Activated naive CD8-positive, alpha-beta T cell (primary cell): Measurements from ENCODE around the gene IL17C.

Experiments
- H3K27ac Mint-ChIP-seq: one replicate; pipeline ENCODE4 v1.8.0; 2021; ENCODE audit warnings: mixed read lengths
- H3K27me3 Mint-ChIP-seq: one replicate; pipeline ENCODE4 v1.8.0; 2021; ENCODE audit warnings: mixed read lengths
- H3K36me3 Mint-ChIP-seq: one replicate; pipeline ENCODE4 v1.8.0; 2021; ENCODE audit warnings: mixed read lengths
- H3K4me1 Mint-ChIP-seq: one replicate; pipeline ENCODE4 v1.8.0; 2021; ENCODE audit warnings: low read depth, mixed read lengths
- H3K4me3 Mint-ChIP-seq: one replicate; pipeline ENCODE4 v1.8.0; 2021; ENCODE audit warnings: mild to moderate bottlenecking, mixed read lengths
- H3K9me3 Mint-ChIP-seq: one replicate; pipeline ENCODE4 v1.8.0; 2021; ENCODE audit warnings: low read depth, mixed read lengths

IL17C gene

GRCh38 chr16:88642881-88643643 is 4.7 kb downstream of the IL17C start:
- Mint-ChIP-seq H3K27ac (no peak overlapping the region), H3K4me1 (peaks cover 21% of the 10 kb centered on the region), H3K36me3 (no peaks in the 10 kb centered on the region), H3K4me3 (no peak overlapping the region), H3K27me3 (no peaks in the 10 kb centered on the region), H3K9me3 (no peaks in the 10 kb centered on the region)

- H3K4me3 Mint-ChIP-seq, result no peak overlapping the region
- H3K36me3 Mint-ChIP-seq, result no peaks in the 10 kb centered on the region
- H3K4me1 Mint-ChIP-seq, result peaks cover 21% of the 10 kb centered on the region
- no peaks in the 10 kb centered on the region for H3K9me3 Mint-ChIP-seq
- no peaks in the 10 kb centered on the region for H3K27me3 Mint-ChIP-seq
- H3K27ac Mint-ChIP-seq, result no peak overlapping the region
Observed at GRCh38 chr16:88643644-88643932, 5.2 kb downstream of the IL17C start.

- peaks cover 2% of the 10 kb centered on the region for H3K36me3 Mint-ChIP-seq
- no peaks in the 10 kb centered on the region for H3K27me3 Mint-ChIP-seq
- no peak overlapping the region for H3K4me3 Mint-ChIP-seq
- H3K27ac Mint-ChIP-seq, result no peak overlapping the region
- H3K4me1 Mint-ChIP-seq, result peaks cover 20% of the 10 kb centered on the region
- H3K9me3 Mint-ChIP-seq, result no peaks in the 10 kb centered on the region
Observed at GRCh38 chr16:88645455-88645854, 7.1 kb downstream of the IL17C start.

GRCh38 chr16:88645941-88646340 is 7.6 kb downstream of the IL17C start:
- Mint-ChIP-seq H3K27ac (no peak overlapping the region), H3K4me3 (no peak overlapping the region), H3K27me3 (no peaks in the 10 kb centered on the region), H3K36me3 (peaks cover 2% of the 10 kb centered on the region), H3K9me3 (no peaks in the 10 kb centered on the region), H3K4me1 (peaks cover 17% of the 10 kb centered on the region)

GRCh38 chr16:88646345-88647034 is 8.1 kb downstream of the IL17C start:
- Mint-ChIP-seq H3K27me3 (no peaks in the 10 kb centered on the region), H3K9me3 (no peaks in the 10 kb centered on the region), H3K4me1 (peaks cover 18% of the 10 kb centered on the region), H3K4me3 (no peak overlapping the region), H3K36me3 (peaks cover 2% of the 10 kb centered on the region), H3K27ac (no peak overlapping the region)

- Mint-ChIP-seq H3K9me3 (no peaks in the 10 kb centered on the region), H3K4me1 (peaks cover 18% of the 10 kb centered on the region), H3K36me3 (peaks cover 2% of the 10 kb centered on the region), H3K27me3 (no peaks in the 10 kb centered on the region), H3K27ac (no peak overlapping the region), H3K4me3 (no peak overlapping the region)
Observed at GRCh38 chr16:88647178-88648070, 9.1 kb downstream of the IL17C start.

- H3K4me3 Mint-ChIP-seq, result peak overlapping the region; percentile 89
- H3K4me1 Mint-ChIP-seq, result peaks cover 17% of the 10 kb centered on the region
- peaks cover 2% of the 10 kb centered on the region for H3K36me3 Mint-ChIP-seq
- H3K9me3 Mint-ChIP-seq, result no peaks in the 10 kb centered on the region
- peak overlapping the region; percentile 81 for H3K27ac Mint-ChIP-seq
- H3K27me3 Mint-ChIP-seq, result no peaks in the 10 kb centered on the region
Observed at GRCh38 chr16:88649195-88649923, 11.0 kb downstream of the IL17C start.

GRCh38 chr16:88649924-88650748 is 11.8 kb downstream of the IL17C start:
- no peak overlapping the region for H3K27ac Mint-ChIP-seq
- peak overlapping the region; percentile 89 for H3K4me3 Mint-ChIP-seq
- H3K36me3 Mint-ChIP-seq, result peaks cover 2% of the 10 kb centered on the region
- no peaks in the 10 kb centered on the region for H3K9me3 Mint-ChIP-seq
- H3K27me3 Mint-ChIP-seq, result no peaks in the 10 kb centered on the region
- peaks cover 16% of the 10 kb centered on the region for H3K4me1 Mint-ChIP-seq

GRCh38 chr16:88650749-88651275 is 12.4 kb downstream of the IL17C start, which contains the start of gene CYBA:
Gene CYBA, minus strand, starts transcription at chr16:88651053. Its CDS starts 40 bp downstream, at chr16:88651013.
- Mint-ChIP-seq H3K36me3 (peaks cover 2% of the 10 kb centered on the region), H3K9me3 (no peaks in the 10 kb centered on the region)

GRCh38 chr16:88651276-88651988 is 13.1 kb downstream of the IL17C start:
- H3K4me1 Mint-ChIP-seq, result peaks cover 16% of the 10 kb centered on the region
- H3K4me3 Mint-ChIP-seq, result peak overlapping the region; percentile 89
- no peaks in the 10 kb centered on the region for H3K9me3 Mint-ChIP-seq
- peaks cover 2% of the 10 kb centered on the region for H3K36me3 Mint-ChIP-seq
- no peaks in the 10 kb centered on the region for H3K27me3 Mint-ChIP-seq
- peak overlapping the region; percentile 85 for H3K27ac Mint-ChIP-seq

More at GRCh38 chr16:88650749-88651275, 12.4 kb downstream of the IL17C start, which contains the start of gene CYBA:
- Mint-ChIP-seq H3K27ac (peak within 1 kb of the TSS; percentile 85), H3K4me1 (peaks cover 16% of the 10 kb centered on the region), H3K27me3 (no peaks in the 10 kb centered on the region), H3K4me3 (peak within 1 kb of the TSS; percentile 89)

GRCh38 chr16:88651989-88652761 is 13.8 kb downstream of the IL17C start:
- Mint-ChIP-seq H3K4me3 (no peak overlapping the region), H3K27ac (peak overlapping the region; percentile 58), H3K4me1 (peaks cover 16% of the 10 kb centered on the region), H3K9me3 (no peaks in the 10 kb centered on the region), H3K27me3 (no peaks in the 10 kb centered on the region), H3K36me3 (peaks cover 2% of the 10 kb centered on the region)

- no peaks in the 10 kb centered on the region for H3K9me3 Mint-ChIP-seq
- no peak overlapping the region for H3K27ac Mint-ChIP-seq
- H3K4me1 Mint-ChIP-seq, result peaks cover 16% of the 10 kb centered on the region
- no peak overlapping the region for H3K4me3 Mint-ChIP-seq
- H3K36me3 Mint-ChIP-seq, result peaks cover 2% of the 10 kb centered on the region
- H3K27me3 Mint-ChIP-seq, result no peaks in the 10 kb centered on the region
Observed at GRCh38 chr16:88652762-88653063, 14.3 kb downstream of the IL17C start.

GRCh38 chr16:88653101-88653500 is 14.7 kb downstream of the IL17C start:
- H3K4me1 Mint-ChIP-seq, result peaks cover 16% of the 10 kb centered on the region
- no peak overlapping the region for H3K4me3 Mint-ChIP-seq
- no peaks in the 10 kb centered on the region for H3K9me3 Mint-ChIP-seq
- H3K27me3 Mint-ChIP-seq, result no peaks in the 10 kb centered on the region
- H3K27ac Mint-ChIP-seq, result peak overlapping the region; percentile 22
- H3K36me3 Mint-ChIP-seq, result peaks cover 2% of the 10 kb centered on the region
